H4 (cell line): Measurements from ENCODE around the gene PPM1L. TPM values are rescaled to one million over a fixed set of nuclear protein-coding genes. Genes with fewer than 3 reads are reported as not detected.
A peak's percentile ranks its signal among the peaks of the same experiment; 100 is the strongest.
"Not testable (repeated sequence)": the region's sequence is repeated elsewhere in the genome, so short reads cannot be mapped to it uniquely, and the experiment has no call there.

Source experiments
- DNase-seq: peaks from one replicate; pipeline ENCODE4 v3.0.0-alpha.2; 2015; ENCODE audit warnings: low spot score
- total RNA-seq: library from RNA; depleted of rRNA; stranded (reverse); fragments of >200 nt; shearing (Covaris generic); gene quantifications from 2 replicates; pipeline ENCODE4 v1.2.3, GENCODE V29; 2014

The PPM1L gene
- total RNA-seq, 1 experiment from 2014 or later = 1.6 TPM

GRCh38 chr3:160931474-160931873 is 175.4 kb downstream of the PPM1L start:
- DNase-seq = no peak

- peak; percentile 16 for DNase-seq
Measured at GRCh38 chr3:160935413-160936095, 179.5 kb downstream of the PPM1L start.

- peak; percentile 64 for DNase-seq
Measured at GRCh38 chr3:160941885-160942494, 186.0 kb downstream of the PPM1L start.

- DNase-seq = no peak
Measured at GRCh38 chr3:160943996-160944395, 188.0 kb downstream of the PPM1L start.

GRCh38 chr3:160945336-160945735 is 189.3 kb downstream of the PPM1L start:
- no peak for DNase-seq

- DNase-seq = no peak
Measured at GRCh38 chr3:160948273-160948672, 192.2 kb downstream of the PPM1L start.

GRCh38 chr3:160949460-160949859 is 193.4 kb downstream of the PPM1L start:
- no peak for DNase-seq

- DNase-seq = no peak
Measured at GRCh38 chr3:160950542-160950941, 194.5 kb downstream of the PPM1L start.

- DNase-seq = no peak
Measured at GRCh38 chr3:160950954-160951353, 194.9 kb downstream of the PPM1L start.

GRCh38 chr3:160951642-160952487 is 195.8 kb downstream of the PPM1L start:
- DNase-seq = no peak

GRCh38 chr3:160953686-160954085 is 197.7 kb downstream of the PPM1L start:
- DNase-seq = no peak

GRCh38 chr3:160956785-160957184 is 200.8 kb downstream of the PPM1L start:
- peak; percentile 45 for DNase-seq

GRCh38 chr3:160960568-160960967 is 204.5 kb downstream of the PPM1L start:
- DNase-seq = no peak

- no peak for DNase-seq
Measured at GRCh38 chr3:160963949-160964348, 207.9 kb downstream of the PPM1L start.

- DNase-seq = no peak
Measured at GRCh38 chr3:160968761-160969160, 212.7 kb downstream of the PPM1L start.

- no peak for DNase-seq
Measured at GRCh38 chr3:160973067-160973809, 217.2 kb downstream of the PPM1L start.

GRCh38 chr3:160977773-160978172 is 221.7 kb downstream of the PPM1L start:
- no peak for DNase-seq

- no peak for DNase-seq
Measured at GRCh38 chr3:160980740-160981139, 224.7 kb downstream of the PPM1L start.

- DNase-seq = no peak
Measured at GRCh38 chr3:160981217-160981938, 225.3 kb downstream of the PPM1L start.

- DNase-seq = no peak
Measured at GRCh38 chr3:160982491-160982890, 226.5 kb downstream of the PPM1L start.

- not testable (repeated sequence) for DNase-seq
Measured at GRCh38 chr3:160983900-160984299, 227.9 kb downstream of the PPM1L start.
